Endothelial cell of umbilical vein (primary cell): ENCODE measurements around the gene FLRT2. TPM values are rescaled to one million over a fixed set of nuclear protein-coding genes. Genes with fewer than 3 reads are reported as not detected.

ENCODE experiments used
- BruUV-seq: library from RNA; stranded (reverse); fragments of 400-500 nt; replicated peaks from 2 replicates; lab custom pipeline; 2021; lab: Mats Ljungman, UMichigan
- CTCF ChIA-PET: fragments of 300-600, 350-600 bp; sonication (Branson Sonifier 250); formaldehyde crosslinking; loops from one replicate; lab custom pipeline; 2021; ENCODE audit warnings: antibody characterized with exemption, inconsistent platforms; lab: Charles Lee
- POLR2A ChIA-PET: fragments of 300-600, 350-600 bp; sonication (Branson Sonifier 250); formaldehyde crosslinking; loops from one replicate; lab custom pipeline; 2021; ENCODE audit warnings: antibody characterized with exemption, inconsistent platforms; lab: Charles Lee
- DNase-seq: peaks from one replicate; pipeline ENCODE4 v3.0.0-alpha.2; 2011; ENCODE audit warnings: low read depth, low spot score
- FAIRE-seq: peaks from 2 replicates; lab custom pipeline; 2011; peaks lifted over from hg19 to GRCh38; lab: Jason Lieb, UNC
- H2AFZ ChIP-seq: 2 replicates; pipeline ENCODE4 v1.6.0; 2012; ENCODE audit warnings: low read depth, low read length, control low read depth, inconsistent platforms
- H3K27ac ChIP-seq: 2 replicates; pipeline ENCODE4 v1.5.1; 2011; ENCODE audit warnings: low read depth, mild to moderate bottlenecking, control low read depth, low read length, moderate library complexity; ENCODE audit not compliant: insufficient read depth
- H3K27me3 ChIP-seq, 2 experiments: 2 replicates each; pipeline versions ENCODE4 v1.6.0 to v1.6.1; 2011; ENCODE audit warnings: low read length in 2 of 2, mixed read lengths in 1 of 2; ENCODE audit not compliant: control insufficient read depth in 2 of 2, insufficient read depth in 2 of 2
- H3K36me3 ChIP-seq, 2 experiments: 2 replicates in 1 of 2; 3 replicates in 1 of 2; pipeline ENCODE4 v1.5.1; 2011; ENCODE audit warnings: low read length in 2 of 2, mild to moderate bottlenecking in 1 of 2, moderate library complexity in 1 of 2; ENCODE audit not compliant: control insufficient read depth in 2 of 2, insufficient read depth in 2 of 2; ENCODE audit errors: extremely low read depth in 1 of 2
- H3K4me1 ChIP-seq: 3 replicates; pipeline ENCODE4 v1.5.1; 2011; ENCODE audit warnings: mild to moderate bottlenecking, low read length; ENCODE audit not compliant: control insufficient read depth, insufficient read depth; ENCODE audit errors: extremely low read depth
- H3K4me2 ChIP-seq: 2 replicates; pipeline ENCODE4 v1.6.1; 2011; ENCODE audit warnings: low read length, control low read depth, mixed read lengths; ENCODE audit not compliant: insufficient read depth
- H3K4me3 ChIP-seq, 3 experiments: fragments of 200-600 bp in 1 of 3; sonication (generic), shearing (Covaris generic) in 1 of 3; replicated peaks in 1 of 3; 2 replicates each; pipeline ENCODE4 v1.5.1; 2011 to 2016; ENCODE audit warnings: control low read depth in 3 of 3, low read length in 3 of 3, mild to moderate bottlenecking in 2 of 3, inconsistent platforms in 1 of 3, low read depth in 1 of 3, moderate library complexity in 1 of 3; ENCODE audit not compliant: insufficient read depth in 1 of 3
- H3K79me2 ChIP-seq: 2 replicates; pipeline ENCODE4 v1.6.0; 2012; ENCODE audit warnings: low read length, inconsistent platforms; ENCODE audit not compliant: control insufficient read depth, insufficient read depth
- H3K9ac ChIP-seq: replicated peaks from 2 replicates; pipeline ENCODE3; 2011; ENCODE audit warnings: low read length, control low read depth; ENCODE audit not compliant: insufficient read depth; ENCODE audit errors: extremely low read depth
- H3K9me1 ChIP-seq: replicated peaks from 3 replicates; pipeline ENCODE4 v1.6.0; 2011; ENCODE audit warnings: mild to moderate bottlenecking, low read length; ENCODE audit not compliant: control insufficient read depth, insufficient read depth; ENCODE audit errors: extremely low read depth
- H3K9me3 ChIP-seq: replicated peaks from 2 replicates; pipeline ENCODE4 v1.5.1; 2012; ENCODE audit warnings: low read length, inconsistent platforms; ENCODE audit not compliant: control insufficient read depth, insufficient read depth
- H4K20me1 ChIP-seq: replicated peaks from 2 replicates; pipeline ENCODE3; 2011; ENCODE audit warnings: mild to moderate bottlenecking, low read length; ENCODE audit not compliant: control insufficient read depth, insufficient read depth; ENCODE audit errors: extremely low read depth
- EZH2 ChIP-seq: IDR thresholded peaks from 2 replicates; pipeline ENCODE4 v1.6.1; 2012; ENCODE audit warnings: borderline replicate concordance, low read depth, mild to moderate bottlenecking, moderate library complexity, low read length, inconsistent platforms; ENCODE audit not compliant: severe bottlenecking
- FOS ChIP-seq: IDR thresholded peaks from 2 replicates; pipeline ENCODE4 v1.6.1; 2011; ENCODE audit warnings: mild to moderate bottlenecking, low read length, moderate library complexity, borderline replicate concordance; ENCODE audit not compliant: insufficient read depth
- GATA2 ChIP-seq: IDR thresholded peaks from 2 replicates; pipeline ENCODE4 v1.7.0; 2011; ENCODE audit warnings: low read depth, mild to moderate bottlenecking, moderate library complexity, mixed read lengths, low read length; ENCODE audit not compliant: insufficient read length, insufficient read depth
- MAX ChIP-seq: IDR thresholded peaks from 2 replicates; pipeline ENCODE4 v1.6.1; 2011; ENCODE audit not compliant: insufficient read depth, insufficient read length
- MYC ChIP-seq: IDR thresholded peaks from one replicate; pipeline ENCODE4 v1.6.1; 2011; ENCODE audit warnings: mild to moderate bottlenecking, low read depth, low read length
- POLR2AphosphoS5 ChIP-seq: IDR thresholded peaks from 2 replicates; pipeline ENCODE4 v1.6.1; 2012; ENCODE audit warnings: low read depth, mild to moderate bottlenecking, control low read depth, low read length, moderate library complexity; ENCODE audit not compliant: insufficient read depth
- dilution Hi-C: fragments of 300-500 bp; cut with MboI; formaldehyde crosslinking; loops from one replicate; pipeline ENCODE4 v1.15.0; 2019; ENCODE audit warnings: low sequenced_read_pairs; ENCODE audit not compliant: extremely low pct_ligation_motif_present
- intact Hi-C: fragments of 100-400 bp; cut with micrococcal nuclease; formaldehyde crosslinking; loops from one replicate; pipeline ENCODE4 v1.10.0; 2022
- polyA plus RNA-seq, 4 experiments: library from polyadenylated mRNA; depleted of rRNA in 3 of 4; stranded (reverse) in 3 of 4; unstranded in 1 of 4; fragments of >200 nt; gene quantifications; 2 replicates each; pipeline versions ENCODE4 v1.2.1 to v1.2.3, GENCODE V29; 2011 to 2012; ENCODE audit warnings: missing spikeins in 1 of 4
- total RNA-seq: library from RNA; stranded (reverse); gene quantifications from 2 replicates; pipeline ENCODE4 v1.2.3, GENCODE V29; 2021

FLRT2 gene
- total and polyA plus RNA-seq, 2 donors (not counting 3 experiments of a cell fraction or from before 2014, with no cell fraction given): 202 to 229 TPM

- peaks cover 5% of the 10 kb centered on the region for H4K20me1 ChIP-seq
- TF ChIP-seq MAX: no peak
- TF ChIP-seq EZH2: no peak
- TF ChIP-seq MYC: no peak
- TF ChIP-seq POLR2AphosphoS5: peak; percentile 17
- TF ChIP-seq FOS: no peak
- TF ChIP-seq GATA2: no peak
- peaks cover 0 to 2% of the 10 kb centered on the region in 2 experiments for H3K36me3 ChIP-seq
- BruUV-seq: no TSS peak
- ChIA-PET POLR2A (interaction anchor here (1.2 to 2.1 kb wide), 3 partner anchors 17 to 1280 kb away, joined by 3 to 7 read pairs (median 3); no protein-coding TSS in a partner anchor), CTCF (interaction anchor here (1.1 to 3.5 kb wide), 2 partner anchors 522 to 1183 kb away, joined by 3 to 16 read pairs; no protein-coding TSS in a partner anchor)
- H3K79me2 ChIP-seq: peaks cover 53% of the 10 kb centered on the region
- dilution Hi-C loops (no loop called here), intact Hi-C loops (loop anchor here (5.0 to 10.0 kb wide), 4 partner anchors 909 to 1409 kb away; no protein-coding TSS in a partner anchor)
- peak overlapping the region; percentile 97 for H3K9ac ChIP-seq
- H3K9me1 ChIP-seq: no peaks in the 10 kb centered on the region
- peak overlapping the region; percentile 69 to 94 (median 93) for H3K4me3 ChIP-seq
- H3K4me2 ChIP-seq: peak overlapping the region; percentile 97
- peak overlapping the region; percentile 93 for H3K27ac ChIP-seq
- H2AFZ ChIP-seq: peak overlapping the region; percentile 36
- H3K9me3 ChIP-seq: no peaks in the 10 kb centered on the region
- DNase-seq (peak; percentile 24), FAIRE-seq (no peak)
- H3K27me3 ChIP-seq: no peaks in the 10 kb centered on the region
- peaks cover 32% of the 10 kb centered on the region for H3K4me1 ChIP-seq
Observed at GRCh38 chr14:85533861-85534291, 3.9 kb downstream of the FLRT2 start.
